ENCODE measurements around the gene GRB2. TPM values are rescaled to one million over a fixed set of nuclear protein-coding genes. Genes with fewer than 3 reads are reported as not detected.
A peak's percentile ranks its signal among the peaks of the same experiment; 100 is the strongest.

The GRB2 gene
- total RNA-seq, 2 experiments from 2014 or later = 166 to 169 TPM

DNA sequence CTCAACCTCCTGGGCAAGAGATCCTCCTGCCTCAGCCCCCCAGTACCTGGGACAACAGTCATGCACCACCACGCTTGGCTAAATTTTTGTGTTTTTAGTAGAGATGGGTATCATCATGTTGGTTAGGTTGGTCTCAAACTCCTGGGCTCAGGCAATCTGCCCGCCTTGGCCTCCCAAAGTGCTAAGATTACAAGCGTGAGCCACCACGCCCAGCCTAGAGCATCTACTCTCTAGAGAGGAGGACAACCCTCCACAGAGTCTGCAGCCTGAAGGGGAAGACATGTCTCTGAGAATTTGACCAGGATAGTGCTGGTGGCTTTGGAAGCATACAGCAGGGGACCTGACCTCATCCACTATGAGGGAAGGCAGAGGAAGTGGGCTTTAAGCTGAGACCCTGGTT, 4.7 kb upstream of the GRB2 start:
- CTCF ChIA-PET = interaction anchor here (0.6 to 1.1 kb wide), 3 partner anchors 13 to 121 kb away, joined by 3 to 5 read pairs (median 3); partner anchors contain the start of gene SLC25A19

GRCh38 chr17:75407655-75408352, 2.3 kb upstream of the GRB2 start:
- CTCF ChIA-PET = interaction anchor here (0.7 to 2.6 kb wide), 3 partner anchors 117 to 118 kb away, joined by 4 to 11 read pairs (median 4); partner anchors contain the start of gene SLC25A19
- DNase-seq = no peak
- H3K36me3 Mint-ChIP-seq (ENCODE audit: low read depth) = no peaks in the 10 kb centered on the region
- no peak overlapping the region for H3K27ac Mint-ChIP-seq
- intact Hi-C loops (cut with micrococcal nuclease) = loop anchor here (5.0 to 10.0 kb wide), 5 partner anchors 156 to 423 kb away; partner anchors contain the start of genes CDR2L and NUP85
- no peaks in the 10 kb centered on the region for H3K9me3 Mint-ChIP-seq
- H3K4me1 Mint-ChIP-seq (ENCODE audit: low read depth) = peaks cover 36% of the 10 kb centered on the region
- no peaks in the 10 kb centered on the region for H3K27me3 Mint-ChIP-seq (ENCODE audit: low read depth)
- no peak overlapping the region for H3K4me3 Mint-ChIP-seq

More for the DNA sequence above, 4.7 kb upstream of the GRB2 start:
- H3K4me1 Mint-ChIP-seq (ENCODE audit: low read depth) = peaks cover 26% of the 10 kb centered on the region
- H3K27ac Mint-ChIP-seq = no peak overlapping the region
- no peaks in the 10 kb centered on the region for H3K27me3 Mint-ChIP-seq (ENCODE audit: low read depth)
- intact Hi-C loops (cut with micrococcal nuclease) = no loop called here
- no peak for DNase-seq
- H3K4me3 Mint-ChIP-seq = no peak overlapping the region
- no peaks in the 10 kb centered on the region for H3K9me3 Mint-ChIP-seq
- H3K36me3 Mint-ChIP-seq (ENCODE audit: low read depth) = no peaks in the 10 kb centered on the region

DNA sequence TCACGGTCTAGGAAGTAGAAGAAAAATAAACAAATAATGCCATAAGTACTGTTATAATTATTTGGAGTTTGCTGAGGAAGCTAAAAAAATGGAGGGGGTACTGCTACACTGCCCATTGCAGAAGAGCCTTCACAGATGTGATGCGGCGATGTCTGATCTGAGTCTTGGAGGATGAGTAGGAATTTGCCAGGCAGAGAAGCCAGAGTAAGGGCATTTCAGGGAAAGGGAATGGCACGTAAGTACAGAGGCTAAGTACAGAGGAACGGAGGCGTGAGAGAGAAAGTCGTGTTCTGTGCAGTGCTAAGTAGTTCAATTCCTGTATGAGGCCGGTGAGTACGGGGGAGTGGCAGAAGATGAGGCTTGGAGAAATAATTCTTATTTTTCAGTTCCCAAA, 741 bp upstream of the GRB2 start:
- peaks cover 36% of the 10 kb centered on the region for H3K4me1 Mint-ChIP-seq (ENCODE audit: low read depth)
- no peaks in the 10 kb centered on the region for H3K9me3 Mint-ChIP-seq
- H3K36me3 Mint-ChIP-seq (ENCODE audit: low read depth) = no peaks in the 10 kb centered on the region
- H3K4me3 Mint-ChIP-seq = peak overlapping the region; percentile 97
- H3K27me3 Mint-ChIP-seq (ENCODE audit: low read depth) = no peaks in the 10 kb centered on the region
- DNase-seq = peak; percentile 24
- H3K27ac Mint-ChIP-seq = peak overlapping the region; percentile 97
- intact Hi-C loops (cut with micrococcal nuclease) = loop anchor here (5.0 to 10.0 kb wide), 5 partner anchors 154 to 421 kb away; partner anchors contain the start of genes CDR2L and NUP85
- CTCF ChIA-PET = interaction anchor here (0.5 to 2.6 kb wide), 6 partner anchors 11 to 292 kb away, joined by 3 to 11 read pairs (median 4); partner anchors contain the start of gene SLC25A19

GRCh38 chr17:75404731-75405364, 630 bp downstream of the GRB2 start:
- H3K27me3 Mint-ChIP-seq (ENCODE audit: low read depth) = no peaks in the 10 kb centered on the region
- peak overlapping the region; percentile 97 for H3K4me3 Mint-ChIP-seq
- intact Hi-C loops (cut with micrococcal nuclease) = loop anchor here (1.0 to 10.0 kb wide), 14 partner anchors 12 to 420 kb away; partner anchors contain the start of genes CDR2L, GGA3, MRPS7 and NUP85
- CTCF ChIA-PET = interaction anchor here (0.6 to 2.6 kb wide), 2 partner anchors 115 to 336 kb away, joined by 6 to 11 read pairs; partner anchors contain the start of gene SLC25A19
- H3K27ac Mint-ChIP-seq = peak overlapping the region; percentile 97
- H3K36me3 Mint-ChIP-seq (ENCODE audit: low read depth) = peaks cover 7% of the 10 kb centered on the region
- DNase-seq = peak; percentile 69
- peaks cover 45% of the 10 kb centered on the region for H3K4me1 Mint-ChIP-seq (ENCODE audit: low read depth)
- no peaks in the 10 kb centered on the region for H3K9me3 Mint-ChIP-seq

DNA sequence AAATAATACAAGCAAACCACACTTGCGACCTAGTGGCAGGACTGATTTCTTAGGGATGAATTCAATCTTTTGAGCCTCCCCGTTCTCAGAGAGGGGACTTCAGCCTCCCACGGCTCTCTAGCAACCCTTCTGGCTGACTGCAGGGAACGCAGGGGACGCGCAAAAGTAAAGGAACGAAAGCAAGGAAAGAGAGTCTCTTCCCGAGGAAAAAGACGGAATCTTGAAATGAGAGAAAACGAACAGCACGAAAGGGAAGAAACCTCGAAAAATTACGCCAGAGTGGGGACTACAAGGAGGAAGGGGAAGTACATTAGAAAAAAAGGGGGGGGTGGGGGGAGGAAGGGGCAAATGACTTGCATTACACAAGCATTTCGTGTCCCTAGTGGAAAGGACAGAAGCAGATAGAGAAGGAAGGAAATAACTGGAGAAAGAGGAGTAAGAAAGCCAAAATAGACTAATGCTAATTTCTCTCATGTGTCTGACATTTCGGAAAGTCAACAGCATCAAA, 1.2 kb downstream of the GRB2 start:
- CTCF ChIA-PET = interaction anchor here (0.7 to 1.3 kb wide), 5 partner anchors 8 to 113 kb away, joined by 3 to 8 read pairs (median 4); no protein-coding TSS in a partner anchor
- DNase-seq = peak; percentile 65
- peaks cover 7% of the 10 kb centered on the region for H3K36me3 Mint-ChIP-seq (ENCODE audit: low read depth)
- no peaks in the 10 kb centered on the region for H3K9me3 Mint-ChIP-seq
- no peaks in the 10 kb centered on the region for H3K27me3 Mint-ChIP-seq (ENCODE audit: low read depth)
- intact Hi-C loops (cut with micrococcal nuclease) = loop anchor here (1.0 to 10.0 kb wide), 11 partner anchors 11 to 419 kb away; partner anchors contain the start of genes CDR2L, GGA3, MRPS7 and NUP85
- H3K27ac Mint-ChIP-seq = peak overlapping the region; percentile 97
- peak overlapping the region; percentile 97 for H3K4me3 Mint-ChIP-seq
- H3K4me1 Mint-ChIP-seq (ENCODE audit: low read depth) = peaks cover 48% of the 10 kb centered on the region

- Mint-ChIP-seq H3K9me3 (no peaks in the 10 kb centered on the region), H3K27ac (peak overlapping the region; percentile 32), H3K4me3 (peak overlapping the region; percentile 54), H3K27me3 (ENCODE audit: low read depth) (no peaks in the 10 kb centered on the region), H3K4me1 (ENCODE audit: low read depth) (peaks cover 57% of the 10 kb centered on the region), H3K36me3 (ENCODE audit: low read depth) (peaks cover 7% of the 10 kb centered on the region)
- intact Hi-C loops (cut with micrococcal nuclease) = loop anchor here (10.0 kb wide), 3 partner anchors 198 to 418 kb away; partner anchors contain the start of genes CDR2L and NUP85
- no peak for DNase-seq
- CTCF ChIA-PET = interaction anchor here (0.5 to 1.3 kb wide), 5 partner anchors 9 to 135 kb away, joined by 3 to 8 read pairs (median 4); no protein-coding TSS in a partner anchor
Measured at GRCh38 chr17:75403131-75403530, 2.3 kb downstream of the GRB2 start.

- CTCF ChIA-PET = interaction anchor here (0.8 to 1.7 kb wide), 5 partner anchors 9 to 105 kb away, joined by 3 to 6 read pairs (median 3); no protein-coding TSS in a partner anchor
- intact Hi-C loops (cut with micrococcal nuclease) = loop anchor here (10.0 kb wide), 3 partner anchors 197 to 417 kb away; partner anchors contain the start of genes CDR2L and NUP85
- Mint-ChIP-seq H3K27me3 (ENCODE audit: low read depth) (no peaks in the 10 kb centered on the region), H3K27ac (peak overlapping the region; percentile 81), H3K4me1 (ENCODE audit: low read depth) (peaks cover 64% of the 10 kb centered on the region), H3K36me3 (ENCODE audit: low read depth) (peaks cover 7% of the 10 kb centered on the region), H3K4me3 (peak overlapping the region; percentile 48), H3K9me3 (no peaks in the 10 kb centered on the region)
- no peak for DNase-seq
Measured at GRCh38 chr17:75402026-75402425, 3.5 kb downstream of the GRB2 start.

DNA sequence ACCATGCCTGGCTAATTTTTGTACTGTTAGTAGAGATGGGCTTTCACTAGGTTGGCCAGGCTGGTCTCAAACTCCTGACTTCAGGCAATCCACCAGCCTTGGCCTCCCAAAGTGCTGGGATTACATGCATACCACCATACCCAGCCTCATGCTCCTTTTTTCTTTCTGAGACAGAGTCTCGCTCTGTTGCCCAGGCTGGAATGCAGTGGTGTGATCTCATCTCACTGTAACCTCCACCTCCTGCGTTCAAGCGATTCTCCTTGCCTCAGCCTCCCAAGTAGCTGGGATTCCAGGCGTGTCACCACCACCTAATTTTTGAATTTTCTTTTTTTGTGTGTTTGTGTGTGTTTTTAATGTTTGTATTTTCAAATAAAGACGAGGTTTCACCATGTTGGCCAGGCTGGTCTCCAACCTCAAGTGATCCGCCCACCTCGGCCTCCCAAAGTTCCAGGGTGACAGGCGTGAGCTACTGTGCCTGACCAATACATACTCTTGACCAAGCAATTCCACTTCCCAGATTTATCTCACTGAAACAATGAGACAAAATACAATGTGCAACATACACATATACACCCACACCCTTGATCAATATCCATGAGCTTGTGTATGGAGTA, 5.0 kb downstream of the GRB2 start:
- intact Hi-C loops (cut with micrococcal nuclease) = loop anchor here (10.0 kb wide), 3 partner anchors 196 to 416 kb away; partner anchors contain the start of genes CDR2L and NUP85
- no peak for DNase-seq
- no peaks in the 10 kb centered on the region for H3K9me3 Mint-ChIP-seq
- peak overlapping the region; percentile 41 for H3K27ac Mint-ChIP-seq
- H3K4me1 Mint-ChIP-seq (ENCODE audit: low read depth) = peaks cover 72% of the 10 kb centered on the region
- H3K36me3 Mint-ChIP-seq (ENCODE audit: low read depth) = peaks cover 7% of the 10 kb centered on the region
- CTCF ChIA-PET = interaction anchor here (1.4 kb wide), 1 partner anchor 78 kb away, joined by 6 read pairs; no protein-coding TSS in a partner anchor
- H3K4me3 Mint-ChIP-seq = no peak overlapping the region
- no peaks in the 10 kb centered on the region for H3K27me3 Mint-ChIP-seq (ENCODE audit: low read depth)

DNA sequence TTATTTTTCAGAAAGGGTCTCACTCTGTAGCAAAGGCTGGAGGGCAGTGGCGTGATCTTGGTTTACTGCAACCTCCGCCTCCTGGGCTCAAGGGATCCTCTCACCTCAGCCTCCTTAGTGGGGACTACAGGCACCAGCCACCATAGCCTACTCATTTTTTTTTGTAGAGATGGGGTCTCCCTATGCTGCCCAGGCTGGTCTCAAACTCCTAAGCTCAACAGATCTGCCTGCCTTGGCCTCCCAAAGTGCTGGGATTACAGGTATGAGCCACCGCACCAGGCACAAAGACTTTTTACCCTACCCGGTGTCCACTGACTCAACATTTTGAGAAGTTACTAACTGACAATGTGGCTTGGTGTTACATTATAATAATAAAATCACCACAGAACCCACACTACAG, 7.2 kb downstream of the GRB2 start:
- H3K4me1 Mint-ChIP-seq (ENCODE audit: low read depth) = peaks cover 84% of the 10 kb centered on the region

GRCh38 chr17:75397217-75397616, 8.3 kb downstream of the GRB2 start:
- no peaks in the 10 kb centered on the region for H3K9me3 Mint-ChIP-seq
- peaks cover 83% of the 10 kb centered on the region for H3K4me1 Mint-ChIP-seq (ENCODE audit: low read depth)
- intact Hi-C loops (cut with micrococcal nuclease) = no loop called here
- H3K27me3 Mint-ChIP-seq (ENCODE audit: low read depth) = no peaks in the 10 kb centered on the region
- peaks cover 18% of the 10 kb centered on the region for H3K36me3 Mint-ChIP-seq (ENCODE audit: low read depth)
- peak overlapping the region; percentile 74 for H3K27ac Mint-ChIP-seq
- CTCF ChIA-PET = interaction anchor here (0.6 to 2.3 kb wide), 10 partner anchors 10 to 283 kb away, joined by 3 to 15 read pairs (median 4); partner anchors contain the start of gene MIF4GD
- no peak for DNase-seq
- no peak overlapping the region for H3K4me3 Mint-ChIP-seq

More for the DNA sequence above, 7.2 kb downstream of the GRB2 start:
- H3K4me3 Mint-ChIP-seq = no peak overlapping the region
- H3K9me3 Mint-ChIP-seq = no peaks in the 10 kb centered on the region
- H3K27ac Mint-ChIP-seq = no peak overlapping the region
- no peak for DNase-seq
- peaks cover 9% of the 10 kb centered on the region for H3K36me3 Mint-ChIP-seq (ENCODE audit: low read depth)
- intact Hi-C loops (cut with micrococcal nuclease) = no loop called here
- CTCF ChIA-PET = interaction anchor here (1.0 to 2.3 kb wide), 3 partner anchors 75 to 128 kb away, joined by 4 to 15 read pairs (median 4); partner anchors contain the start of genes MIF4GD and SLC25A19
- H3K27me3 Mint-ChIP-seq (ENCODE audit: low read depth) = no peaks in the 10 kb centered on the region

GRCh38 chr17:75396796-75397195, 8.7 kb downstream of the GRB2 start:
- Mint-ChIP-seq H3K4me1 (ENCODE audit: low read depth) (peaks cover 82% of the 10 kb centered on the region), H3K27ac (peak overlapping the region; percentile 74), H3K36me3 (ENCODE audit: low read depth) (peaks cover 20% of the 10 kb centered on the region), H3K27me3 (ENCODE audit: low read depth) (no peaks in the 10 kb centered on the region), H3K9me3 (no peaks in the 10 kb centered on the region), H3K4me3 (no peak overlapping the region)
- DNase-seq = no peak
- intact Hi-C loops (cut with micrococcal nuclease) = no loop called here
- CTCF ChIA-PET = interaction anchor here (0.6 to 2.3 kb wide), 11 partner anchors 9 to 282 kb away, joined by 3 to 15 read pairs (median 4); partner anchors contain the start of gene MIF4GD
